Duodenal mucosa (tissue), 2 donors: ENCODE data around the gene SH2D1A.
"Not testable (repeated sequence)": the region's sequence is repeated elsewhere in the genome, so short reads cannot be mapped to it uniquely, and the experiment has no call there.

Experiments
- H3K27ac ChIP-seq: one replicate; pipeline ENCODE4 v1.7.0; 2013; ENCODE audit warnings: low read depth, low read length
- H3K27me3 ChIP-seq, 2 donors: one replicate each; pipeline ENCODE4 v1.7.0; 2013; ENCODE audit warnings: low read length in 2 of 2, control low read depth in 1 of 2; ENCODE audit not compliant: insufficient read depth in 2 of 2, control insufficient read depth in 1 of 2
- H3K36me3 ChIP-seq, 2 donors: one replicate each; pipeline ENCODE4 v1.7.0; 2013; ENCODE audit warnings: low read length in 2 of 2, control low read depth in 1 of 2; ENCODE audit not compliant: insufficient read depth in 2 of 2, control insufficient read depth in 1 of 2
- H3K4me1 ChIP-seq, 2 donors: one replicate each; pipeline ENCODE4 v1.7.0; 2013; ENCODE audit warnings: low read length in 2 of 2, control low read depth in 1 of 2; ENCODE audit not compliant: insufficient read depth in 2 of 2, control insufficient read depth in 1 of 2
- H3K4me3 ChIP-seq, 2 donors: one replicate each; pipeline ENCODE4 v1.7.0; 2013; ENCODE audit warnings: low read length in 2 of 2, low read depth in 1 of 2
- H3K9ac ChIP-seq, 2 donors: one replicate each; pipeline ENCODE4 v1.7.0; 2013; ENCODE audit warnings: low read length in 2 of 2, low read depth in 1 of 2
- H3K9me3 ChIP-seq, 2 donors: one replicate each; pipeline ENCODE4 v1.7.0; 2013; ENCODE audit warnings: low read length in 2 of 2, control low read depth in 1 of 2; ENCODE audit not compliant: control insufficient read depth in 1 of 2

Gene SH2D1A

GRCh38 chrX:124393238-124393637 lies 46.9 kb downstream of the SH2D1A start:
- no peaks in the 10 kb centered on the region for H3K36me3 ChIP-seq
- H3K27ac ChIP-seq: no peak overlapping the region
- H3K27me3 ChIP-seq: no peaks in the 10 kb centered on the region
- H3K4me3 ChIP-seq: no peak overlapping the region
- H3K4me1 ChIP-seq: peaks cover 0 to 2% of the 10 kb centered on the region in 2 donors
- no peaks in the 10 kb centered on the region for H3K9me3 ChIP-seq
- no peak overlapping the region for H3K9ac ChIP-seq

GRCh38 chrX:124393659-124394058 lies 47.3 kb downstream of the SH2D1A start:
- H3K36me3 ChIP-seq: no peaks in the 10 kb centered on the region
- no peaks in the 10 kb centered on the region for H3K27me3 ChIP-seq
- H3K4me3 ChIP-seq: no peak overlapping the region
- H3K9me3 ChIP-seq: no peaks in the 10 kb centered on the region
- H3K9ac ChIP-seq: no peak overlapping the region
- no peak overlapping the region for H3K27ac ChIP-seq
- H3K4me1 ChIP-seq: peaks cover 0 to 2% of the 10 kb centered on the region in 2 donors

GRCh38 chrX:124395145-124395880 lies 49.0 kb downstream of the SH2D1A start:
- H3K9me3 ChIP-seq: no peaks in the 10 kb centered on the region
- H3K9ac ChIP-seq: no peak overlapping the region
- H3K36me3 ChIP-seq: no peaks in the 10 kb centered on the region
- no peak overlapping the region for H3K27ac ChIP-seq
- H3K27me3 ChIP-seq: no peaks in the 10 kb centered on the region
- H3K4me3 ChIP-seq: no peak overlapping the region
- peaks cover 0 to 2% of the 10 kb centered on the region in 2 donors for H3K4me1 ChIP-seq

GRCh38 chrX:124401696-124402095 lies 55.3 kb downstream of the SH2D1A start:
- H3K27me3 ChIP-seq: no peaks in the 10 kb centered on the region
- no peaks in the 10 kb centered on the region for H3K9me3 ChIP-seq
- no peaks in the 10 kb centered on the region for H3K36me3 ChIP-seq
- H3K27ac ChIP-seq: no peak overlapping the region
- no peak overlapping the region for H3K4me3 ChIP-seq
- no peaks in the 10 kb centered on the region for H3K4me1 ChIP-seq
- H3K9ac ChIP-seq: no peak overlapping the region

GRCh38 chrX:124405868-124406267 lies 59.5 kb downstream of the SH2D1A start:
- H3K27me3 ChIP-seq: no peaks in the 10 kb centered on the region
- H3K9ac ChIP-seq: no peak overlapping the region
- no peak overlapping the region for H3K27ac ChIP-seq
- H3K4me3 ChIP-seq: no peak overlapping the region
- H3K9me3 ChIP-seq: no peaks in the 10 kb centered on the region
- no peaks in the 10 kb centered on the region for H3K36me3 ChIP-seq
- no peaks in the 10 kb centered on the region for H3K4me1 ChIP-seq

- no peaks in the 10 kb centered on the region for H3K36me3 ChIP-seq
- H3K27me3 ChIP-seq: no peaks in the 10 kb centered on the region
- H3K4me3 ChIP-seq: no peak overlapping the region
- no peaks in the 10 kb centered on the region for H3K9me3 ChIP-seq
- no peak overlapping the region for H3K9ac ChIP-seq
- no peaks in the 10 kb centered on the region for H3K4me1 ChIP-seq
- no peak overlapping the region for H3K27ac ChIP-seq
Measured at GRCh38 chrX:124406294-124407014, 60.1 kb downstream of the SH2D1A start.

GRCh38 chrX:124407226-124407625 lies 60.9 kb downstream of the SH2D1A start:
- Histone ChIP-seq H3K4me3 (no peak overlapping the region), H3K36me3 (no peaks in the 10 kb centered on the region), H3K27me3 (no peaks in the 10 kb centered on the region), H3K27ac (no peak overlapping the region), H3K4me1 (no peaks in the 10 kb centered on the region), H3K9me3 (no peaks in the 10 kb centered on the region), H3K9ac (no peak overlapping the region)

GRCh38 chrX:124408380-124408779 lies 62.0 kb downstream of the SH2D1A start:
- not testable (repeated sequence) for H3K4me3 ChIP-seq, H3K9ac ChIP-seq, H3K36me3 ChIP-seq, H3K27me3 ChIP-seq, H3K9me3 ChIP-seq, H3K4me1 ChIP-seq, H3K27ac ChIP-seq

- no peak overlapping the region for H3K27ac ChIP-seq
- H3K4me3 ChIP-seq: no peak overlapping the region
- no peak overlapping the region for H3K9ac ChIP-seq
- no peaks in the 10 kb centered on the region for H3K27me3 ChIP-seq
- no peaks in the 10 kb centered on the region for H3K4me1 ChIP-seq
- H3K9me3 ChIP-seq: no peaks in the 10 kb centered on the region
- H3K36me3 ChIP-seq: no peaks in the 10 kb centered on the region
Measured at GRCh38 chrX:124413244-124413643, 66.9 kb downstream of the SH2D1A start.

GRCh38 chrX:124414281-124414680 lies 67.9 kb downstream of the SH2D1A start:
- H3K36me3 ChIP-seq: no peaks in the 10 kb centered on the region
- H3K27ac ChIP-seq: no peak overlapping the region
- H3K9ac ChIP-seq: no peak overlapping the region

More at GRCh38 chrX:124414281-124414680, 67.9 kb downstream of the SH2D1A start:
- H3K27me3 ChIP-seq: no peaks in the 10 kb centered on the region
- no peak overlapping the region for H3K4me3 ChIP-seq
- no peaks in the 10 kb centered on the region for H3K4me1 ChIP-seq
- H3K9me3 ChIP-seq: no peaks in the 10 kb centered on the region
